Pancreas (tissue), 10 donors: Measurements from ENCODE around the gene GOLGA8K. TPM values are rescaled to one million over a fixed set of nuclear protein-coding genes. Genes with fewer than 3 reads are reported as not detected.
"Not testable (repeated sequence)": the region's sequence is repeated elsewhere in the genome, so short reads cannot be mapped to it uniquely, and the experiment has no call there.

Experiments used
- ATAC-seq, 4 donors: fragments of 200-7000 bp; cut with Tn5 transposase; one replicate each; pipeline versions ENCODE4 v1.8.0 to v1.9.1; 2020; ENCODE audit warnings: mild to moderate bottlenecking in 4 of 4, moderate library complexity in 4 of 4
- DNase-seq, 6 donors: peaks; one replicate each; pipeline ENCODE4 v3.0.0-alpha.2; 2020
- FAIRE-seq: peaks from 2 replicates; lab custom pipeline; 2012; peaks lifted over from hg19 to GRCh38; lab: Jason Lieb, UNC
- H3K27ac ChIP-seq, 4 donors: fragments of 200-600 bp; sonication (generic); 1 replicate in 3 of 4; 2 replicates in 1 of 4; pipeline versions ENCODE4 v1.5.0 to v1.8.0; 2020
- H3K27me3 ChIP-seq, 4 donors: fragments of 200-600 bp; one replicate each; pipeline ENCODE4 v1.8.0; 2021
- H3K36me3 ChIP-seq, 3 donors: fragments of 200-600 bp; sonication (generic) in 1 of 3; one replicate each; pipeline versions ENCODE4 v1.5.0 to v1.8.0; 2020 to 2021
- H3K4me1 ChIP-seq, 3 donors: fragments of 200-600 bp; one replicate each; pipeline ENCODE4 v1.8.0; 2021
- H3K4me3 ChIP-seq, 4 donors: fragments of 200-600 bp; sonication (generic) in 2 of 4; one replicate each; pipeline versions ENCODE4 v1.5.0 to v1.8.0; 2020 to 2021
- H3K9me3 ChIP-seq, 4 donors: fragments of 200-600 bp; one replicate each; pipeline ENCODE4 v1.8.0; 2021
- WGBS, 2 donors: extraction: QIAGEN DNeasy Blood & Tissue Kit; methylation state at CpG; one replicate each; pipeline ENCODE4 v1.1.7; 2013; 5-methylcytosine and 5-hydroxymethylcytosine counted together
- intact Hi-C, 3 donors: fragments of 100-400 bp; cut with DNase I; formaldehyde crosslinking; loops; one replicate each; pipeline versions ENCODE4 v1.11.1 to v1.14.2; 2022
- polyA plus RNA-seq, 2 donors: library from polyadenylated mRNA; stranded (reverse); fragments of 200-250 nt; gene quantifications; one replicate each; pipeline ENCODE4 v1.2.3, GENCODE V29; 2013
- total RNA-seq, 6 donors: library from RNA; stranded (reverse); fragmentation: NEBNext Ultra II Directional in 4 of 6; extraction: Animal tissue kit (Norgen Biotek cat#: 25700) in 4 of 6; gene quantifications; one replicate each; pipeline versions ENCODE4 v1.2.1 to v1.2.4, GENCODE V29; 2021 to 2023
- TF ChIP-seq, protein P1 (sequence below), 4 donors: fragments of 200-600 bp; sonication (generic) in 3 of 4; IDR thresholded peaks; one replicate each; pipeline versions ENCODE4 v1.5.0 to v1.8.0; 2021; ENCODE audit warnings: antibody characterized with exemption in 4 of 4
- donor health status: healthy with polysubstance abuse.
- donor health status: DM: no; HTN: no; CAD: no; lungs with moderate emphysema.
- donor health status: DM: no; HTN: no; CAD: no.
- donor health status: control.
- donor health status: control.
- donor health status: Bipolar disorder and iron deficiency.
- donor health status: DM: yes; HTN: yes; CAD: no.
- donor health status: DM: no; HTN: no; CAD: no.
- donor health status: DM: no; HTN: no; CAD: no.
- donor health status: DM: yes; HTN: yes; CAD: no.

The GOLGA8K gene, protein sequence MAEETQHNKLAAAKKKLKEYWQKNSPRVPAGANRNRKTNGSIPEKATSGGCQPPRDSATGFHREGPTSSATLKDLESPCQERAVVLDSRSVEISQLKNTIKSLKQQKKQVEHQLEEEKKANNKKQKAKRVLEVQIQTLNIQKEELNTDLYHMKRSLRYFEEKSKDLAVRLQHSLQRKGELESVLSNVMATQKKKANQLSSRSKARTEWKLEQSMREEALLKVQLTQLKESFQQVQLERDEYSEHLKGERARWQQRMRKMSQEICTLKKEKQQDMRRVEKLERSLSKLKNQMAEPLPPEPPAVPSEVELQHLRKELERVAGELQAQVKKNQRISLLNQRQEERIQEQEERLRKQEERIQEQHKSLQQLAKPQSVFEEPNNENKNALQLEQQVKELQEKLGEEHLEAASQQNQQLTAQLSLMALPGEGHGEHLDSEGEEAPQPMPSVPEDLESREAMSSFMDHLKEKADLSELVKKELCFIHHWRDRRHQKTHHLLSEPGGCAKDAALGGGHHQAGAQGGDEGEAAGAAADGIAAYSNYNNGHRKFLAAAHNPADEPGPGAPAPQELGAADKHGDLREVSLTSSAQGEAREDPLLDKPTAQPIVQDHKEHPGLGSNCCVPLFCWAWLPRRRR
- total RNA-seq (1 to 10 TPM; 1.1 to 2.6 (median 1.7) TPM), polyA plus RNA-seq (1 to 10 TPM in 1 of 2 donors, under 1 TPM in 1; 0.23 to 1.7 TPM)

DNA sequence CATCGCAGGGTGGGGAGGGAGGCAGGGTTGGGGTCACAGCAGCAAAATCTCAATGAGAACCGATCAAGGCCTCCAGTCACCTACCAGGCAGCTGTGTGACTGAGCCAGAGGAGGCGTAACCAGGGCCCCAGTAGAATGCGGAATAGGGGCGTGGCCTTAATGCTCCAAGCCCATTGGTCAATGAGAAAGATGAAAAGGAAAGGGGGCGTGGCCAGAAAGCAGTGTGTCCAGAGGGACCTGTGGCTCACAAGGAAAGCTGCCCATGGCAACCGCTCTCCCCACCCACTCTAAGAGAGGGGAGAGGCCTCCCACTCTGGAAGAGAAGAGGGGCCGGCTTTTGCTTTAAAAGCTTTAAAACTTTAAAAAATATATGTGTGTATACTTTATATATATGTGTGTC is at the start of gene GOLGA8K:
TSS of gene GOLGA8K (minus strand) at position 101 of the 400 bp plus-strand sequence. CDS start at position 3, 98 bp downstream.
- WGBS, 2 donors: no CpG with 5 or more reads among the region's 8 CpGs
- H3K4me3 ChIP-seq, intact Hi-C loops, H3K27me3 ChIP-seq, H3K36me3 ChIP-seq, H3K27ac ChIP-seq, H3K9me3 ChIP-seq, H3K4me1 ChIP-seq, DNase-seq, FAIRE-seq, ATAC-seq: not testable (repeated sequence)

DNA sequence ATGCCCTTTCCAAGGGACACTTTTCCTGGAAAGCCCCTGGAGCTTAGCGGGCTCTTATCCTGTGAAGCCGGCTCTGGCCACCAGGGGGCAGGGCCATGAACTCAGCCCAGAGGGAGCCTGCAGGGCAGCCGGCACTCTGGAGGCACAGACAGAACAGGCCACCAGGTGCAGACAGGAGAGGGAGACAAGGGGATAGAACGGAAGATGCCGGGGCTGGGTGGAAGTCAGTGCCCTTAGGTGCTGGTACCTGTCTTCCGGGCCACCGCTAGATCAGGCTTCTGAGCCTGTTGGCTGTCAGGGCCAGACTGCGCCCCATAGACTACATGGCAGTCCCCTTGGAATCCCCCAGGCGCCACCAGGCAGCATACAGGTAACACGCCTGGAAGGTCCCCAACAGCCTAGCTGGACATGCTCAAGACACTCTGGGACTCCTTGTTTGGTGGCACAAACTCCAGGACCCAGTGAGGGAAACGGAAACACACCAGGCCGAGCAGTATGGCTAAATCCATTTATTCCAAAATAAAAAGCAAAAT is 37.4 kb upstream of the GOLGA8K start:
- H3K27me3 ChIP-seq, H3K9me3 ChIP-seq, FAIRE-seq, intact Hi-C loops, H3K36me3 ChIP-seq, H3K4me3 ChIP-seq, H3K27ac ChIP-seq, H3K4me1 ChIP-seq: not testable (repeated sequence)
- ATAC-seq: peak in 3 of 4 donors; percentile 69 to 84 (median 80)
- DNase-seq: peak in 1 of 6 donors; percentile 8
- 2% methylated on average over 4 of the region's 12 CpGs; no CpG with 5 or more reads in 1 of the 2 donors for WGBS, 2 donors

DNA sequence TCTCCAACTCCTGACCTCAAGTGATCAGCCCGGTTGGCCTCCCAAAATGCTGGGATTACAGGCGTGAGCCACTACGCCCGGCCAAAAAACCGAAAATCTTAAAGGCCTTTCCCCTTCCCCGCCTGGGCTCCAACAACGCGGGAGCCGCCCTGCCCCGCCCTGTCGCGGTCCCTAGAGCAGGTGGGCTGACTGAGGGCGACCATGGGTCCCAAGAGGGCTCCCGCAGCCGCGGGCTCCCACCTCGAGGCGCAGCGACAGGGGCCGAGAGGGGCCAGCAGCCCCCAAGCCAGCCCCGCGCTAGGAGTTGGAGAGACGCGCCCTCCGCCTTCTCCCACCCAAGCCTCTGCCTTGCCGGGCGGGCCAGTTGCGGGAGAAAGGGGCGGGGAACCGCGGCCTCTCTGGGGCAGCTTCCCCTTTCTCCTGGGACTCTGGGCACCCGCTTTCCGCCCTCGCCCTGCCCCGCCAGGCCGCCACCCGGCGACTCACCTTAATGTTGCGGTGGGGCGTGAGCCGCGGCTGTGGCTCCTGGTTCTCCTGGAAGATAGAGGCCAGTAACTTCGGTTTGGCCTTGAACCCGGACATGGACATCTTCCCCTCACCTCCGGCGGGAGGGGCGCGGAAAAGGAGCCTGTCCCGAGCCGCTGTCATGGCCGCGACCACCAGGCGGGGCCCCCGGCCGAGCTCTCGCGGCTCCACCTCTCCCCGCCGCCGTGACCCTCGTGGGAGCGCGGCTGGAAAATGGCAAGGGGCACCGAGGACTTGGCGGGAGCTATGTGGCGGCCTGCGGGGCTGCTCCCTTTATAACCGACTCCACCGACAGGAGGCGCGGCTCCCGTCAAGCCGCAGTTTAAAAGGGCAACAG is 31.2 kb upstream of the GOLGA8K start:
- H3K36me3 ChIP-seq, DNase-seq, H3K9me3 ChIP-seq, H3K4me1 ChIP-seq, H3K27me3 ChIP-seq, intact Hi-C loops, H3K4me3 ChIP-seq, H3K27ac ChIP-seq, FAIRE-seq: not testable (repeated sequence)
- ATAC-seq: peak; percentile 81 to 93 (median 88)
- WGBS, 2 donors: no CpG with 5 or more reads among the region's 73 CpGs

DNA sequence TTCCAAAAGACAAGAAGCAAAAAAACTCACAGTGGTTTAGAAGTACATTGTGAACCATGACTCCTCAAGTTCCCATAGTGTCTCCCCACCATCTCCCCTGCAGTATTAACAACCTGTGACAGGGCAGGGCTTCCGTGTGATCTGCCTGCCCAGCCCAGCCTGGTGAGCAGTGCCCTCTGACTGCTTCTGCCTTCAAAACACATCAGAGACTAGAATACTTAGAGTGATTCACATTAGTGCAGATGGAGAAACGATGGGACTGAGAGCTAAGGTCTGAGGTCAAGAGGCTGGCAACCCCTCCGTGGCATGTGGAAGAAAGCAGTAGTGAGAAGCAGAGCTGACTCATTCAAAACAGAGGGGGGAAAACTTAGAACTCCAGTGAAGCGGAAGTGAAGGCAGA is 24.5 kb upstream of the GOLGA8K start:
- DNase-seq, intact Hi-C loops, H3K27me3 ChIP-seq, H3K4me3 ChIP-seq, H3K36me3 ChIP-seq, H3K9me3 ChIP-seq, H3K4me1 ChIP-seq, H3K27ac ChIP-seq, ATAC-seq, FAIRE-seq: not testable (repeated sequence)
- WGBS, 2 donors: 25 to 89% methylated on average over 1 of the region's 4 CpGs

DNA sequence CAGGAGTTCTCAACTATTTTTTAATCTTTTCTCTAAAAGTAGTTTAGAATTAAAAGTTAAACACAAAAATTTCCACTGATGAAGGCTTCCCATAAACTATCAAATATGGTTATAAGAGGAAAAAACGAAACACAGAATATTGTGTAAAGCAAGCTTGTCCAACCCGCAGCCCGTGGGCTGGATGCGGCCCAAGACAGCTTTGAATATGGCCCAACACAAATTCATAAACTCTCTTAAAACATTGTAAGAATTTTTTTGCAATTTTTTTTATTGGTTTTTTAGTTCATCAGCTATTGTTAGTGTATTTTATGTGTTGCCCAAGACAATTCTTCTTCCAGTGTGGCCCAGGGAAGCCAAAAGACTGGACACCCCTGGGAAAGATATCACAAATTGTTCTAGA is 23.4 kb upstream of the GOLGA8K start:
- not testable (repeated sequence) for ATAC-seq

DNA sequence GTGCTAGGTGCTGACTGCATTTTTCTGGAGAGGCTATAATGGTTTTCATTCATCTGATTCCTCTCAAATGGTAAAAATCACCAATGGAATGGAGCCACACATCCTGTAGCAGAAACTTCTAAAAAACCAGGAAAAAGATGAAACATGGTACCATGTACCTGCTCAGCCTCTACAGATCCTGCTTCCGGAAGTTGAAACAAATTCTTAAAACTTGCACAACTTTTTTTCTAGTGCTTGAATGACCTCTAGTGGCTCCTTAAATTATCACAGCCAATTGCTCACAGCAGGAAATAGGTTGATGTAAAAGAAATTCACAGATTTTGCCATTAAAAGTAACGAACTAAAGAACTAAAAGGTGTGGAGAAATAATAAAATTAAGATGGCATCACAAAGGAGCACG is 4.8 kb upstream of the GOLGA8K start:
- FAIRE-seq: peak; percentile 97
- H3K9me3 ChIP-seq, intact Hi-C loops, H3K27me3 ChIP-seq, H3K27ac ChIP-seq, H3K4me3 ChIP-seq, H3K4me1 ChIP-seq, H3K36me3 ChIP-seq, DNase-seq: not testable (repeated sequence)
- TF ChIP-seq, protein P1, sequence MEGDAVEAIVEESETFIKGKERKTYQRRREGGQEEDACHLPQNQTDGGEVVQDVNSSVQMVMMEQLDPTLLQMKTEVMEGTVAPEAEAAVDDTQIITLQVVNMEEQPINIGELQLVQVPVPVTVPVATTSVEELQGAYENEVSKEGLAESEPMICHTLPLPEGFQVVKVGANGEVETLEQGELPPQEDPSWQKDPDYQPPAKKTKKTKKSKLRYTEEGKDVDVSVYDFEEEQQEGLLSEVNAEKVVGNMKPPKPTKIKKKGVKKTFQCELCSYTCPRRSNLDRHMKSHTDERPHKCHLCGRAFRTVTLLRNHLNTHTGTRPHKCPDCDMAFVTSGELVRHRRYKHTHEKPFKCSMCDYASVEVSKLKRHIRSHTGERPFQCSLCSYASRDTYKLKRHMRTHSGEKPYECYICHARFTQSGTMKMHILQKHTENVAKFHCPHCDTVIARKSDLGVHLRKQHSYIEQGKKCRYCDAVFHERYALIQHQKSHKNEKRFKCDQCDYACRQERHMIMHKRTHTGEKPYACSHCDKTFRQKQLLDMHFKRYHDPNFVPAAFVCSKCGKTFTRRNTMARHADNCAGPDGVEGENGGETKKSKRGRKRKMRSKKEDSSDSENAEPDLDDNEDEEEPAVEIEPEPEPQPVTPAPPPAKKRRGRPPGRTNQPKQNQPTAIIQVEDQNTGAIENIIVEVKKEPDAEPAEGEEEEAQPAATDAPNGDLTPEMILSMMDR (IDR thresholded peaks at IDR 0.05): peak in 1 of 4 donors; percentile 22
- peak in 3 of 4 donors; percentile 38 to 62 (median 45) for ATAC-seq
- 0 to 1% methylated on average over 2 of the region's 3 CpGs for WGBS, 2 donors

More for the DNA sequence above, 23.4 kb upstream of the GOLGA8K start:
- H3K36me3 ChIP-seq, FAIRE-seq, intact Hi-C loops, DNase-seq, H3K27ac ChIP-seq, H3K4me3 ChIP-seq, H3K9me3 ChIP-seq, H3K27me3 ChIP-seq, H3K4me1 ChIP-seq: not testable (repeated sequence)
- 88 to 90% methylated on average over 4 of the region's 4 CpGs for WGBS, 2 donors

DNA sequence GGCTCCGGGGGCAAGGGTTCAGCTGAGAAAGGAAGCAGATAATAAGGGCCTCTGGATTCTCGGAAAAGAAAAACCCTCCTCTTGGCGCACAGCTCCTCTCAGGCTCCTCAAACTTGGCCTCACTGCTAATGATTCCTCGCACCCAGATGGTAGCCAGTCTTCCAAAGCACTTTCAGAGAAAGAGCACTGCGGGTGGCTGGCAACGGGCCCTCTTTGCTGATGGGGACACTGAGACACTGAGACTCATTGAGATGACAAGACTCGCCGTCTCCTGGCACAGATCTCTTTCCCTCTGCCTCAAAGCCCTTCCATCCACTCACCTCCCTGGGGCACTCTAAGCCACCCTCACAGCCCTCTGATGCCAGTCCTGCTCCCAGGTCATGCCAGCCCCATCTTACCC is 6.6 kb downstream of the GOLGA8K start:
- DNase-seq: peak in 1 of 6 donors; percentile 10
- FAIRE-seq, H3K27me3 ChIP-seq, ATAC-seq, intact Hi-C loops, H3K36me3 ChIP-seq, H3K4me1 ChIP-seq, H3K27ac ChIP-seq, H3K4me3 ChIP-seq, H3K9me3 ChIP-seq: not testable (repeated sequence)
- WGBS, 2 donors: 72% methylated on average over 3 of the region's 8 CpGs; no CpG with 5 or more reads in 1 of the 2 donors

DNA sequence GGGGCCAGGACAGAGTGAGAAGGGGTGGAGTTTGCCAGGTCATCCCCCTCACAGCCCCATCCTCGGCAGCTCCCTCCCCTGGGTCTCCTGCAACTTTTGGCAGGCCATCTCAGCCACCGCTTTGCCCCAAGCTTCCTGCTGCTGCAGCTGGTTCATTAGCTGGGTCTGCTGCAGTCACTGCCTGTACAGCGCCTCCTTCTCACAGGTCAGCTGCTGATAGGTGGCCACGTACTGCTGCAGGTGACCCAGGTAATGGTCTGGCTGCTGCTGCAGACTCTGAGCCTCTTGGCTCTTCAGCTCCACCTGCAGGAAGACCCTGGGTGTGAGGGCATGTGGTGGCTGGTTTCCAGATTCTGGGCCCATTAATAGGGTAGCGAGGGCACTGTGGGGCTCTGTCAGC is 8.3 kb downstream of the GOLGA8K start:
- FAIRE-seq, H3K36me3 ChIP-seq, intact Hi-C loops, H3K4me1 ChIP-seq, H3K27ac ChIP-seq, H3K4me3 ChIP-seq, H3K9me3 ChIP-seq, ATAC-seq, H3K27me3 ChIP-seq: not testable (repeated sequence)
- WGBS, 2 donors: 24 to 31% methylated on average over 2 of the region's 5 CpGs
- peak in 5 of 6 donors; percentile 34 to 72 (median 45) for DNase-seq

DNA sequence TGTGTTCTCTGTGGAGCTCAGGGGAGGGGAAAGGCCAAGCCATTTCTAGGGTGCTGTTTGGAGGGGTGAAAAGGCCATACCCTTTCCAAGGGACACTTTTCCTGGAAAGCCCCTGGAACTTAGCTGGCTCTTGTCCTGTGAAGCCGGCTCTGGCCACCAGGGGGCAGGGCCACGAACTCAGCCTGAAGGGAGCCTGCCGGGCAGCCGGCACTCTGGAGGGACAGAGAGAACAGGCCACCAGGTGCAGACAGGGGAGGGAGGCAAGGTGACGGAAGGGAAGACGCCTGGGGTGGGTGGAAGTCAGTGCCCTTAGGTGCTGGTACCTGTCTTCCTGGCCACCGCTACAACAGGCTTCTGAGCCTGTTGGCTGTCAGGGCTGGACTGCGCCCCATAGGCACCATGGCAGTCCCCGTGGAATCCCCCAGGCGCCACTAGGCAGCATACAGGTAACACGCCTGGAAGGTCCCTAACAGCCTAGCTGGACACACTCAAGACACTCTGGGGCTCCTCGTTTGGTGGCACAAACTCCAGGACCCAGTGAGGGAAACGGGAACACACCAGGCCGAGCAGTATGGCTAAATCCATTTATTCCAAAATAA is 14.9 kb downstream of the GOLGA8K start:
- peak in 3 of 4 donors; percentile 64 to 84 (median 74) for ATAC-seq
- H3K27me3 ChIP-seq, H3K36me3 ChIP-seq, H3K4me1 ChIP-seq, DNase-seq, H3K27ac ChIP-seq, FAIRE-seq, H3K9me3 ChIP-seq, H3K4me3 ChIP-seq, intact Hi-C loops: not testable (repeated sequence)
- WGBS, 2 donors: 80% methylated on average over 3 of the region's 14 CpGs; no CpG with 5 or more reads in 1 of the 2 donors
